Bronchial epithelial cell (primary cell): ENCODE results near the gene CLDN5. TPM values are rescaled to one million over a fixed set of nuclear protein-coding genes. Genes with fewer than 3 reads are reported as not detected.

ENCODE experiments used
- DNase-seq: peaks from one replicate; pipeline ENCODE4 v3.0.0-alpha.2; 2010; ENCODE audit warnings: low read depth
- FAIRE-seq: peaks from 2 replicates; lab custom pipeline; 2011; peaks lifted over from hg19 to GRCh38; lab: Jason Lieb, UNC
- H3K27me3 ChIP-seq: 2 replicates; pipeline ENCODE4 v1.5.1; 2011; ENCODE audit warnings: low read length; ENCODE audit not compliant: control insufficient read depth, insufficient read depth
- H3K36me3 ChIP-seq: 2 replicates; pipeline ENCODE4 v1.5.1; 2011; ENCODE audit warnings: low read length; ENCODE audit not compliant: control insufficient read depth, insufficient read depth
- H3K4me3 ChIP-seq: 2 replicates; pipeline ENCODE4 v1.5.1; 2011; ENCODE audit warnings: mild to moderate bottlenecking, low read depth, low read length, control low read depth
- CTCF ChIP-seq: IDR thresholded peaks from 2 replicates; pipeline ENCODE4 v1.5.1; 2011; ENCODE audit warnings: mild to moderate bottlenecking, moderate library complexity, low read length, control low read depth, inconsistent platforms; ENCODE audit not compliant: insufficient read depth, severe bottlenecking
- total RNA-seq: library from RNA; depleted of rRNA; stranded (reverse); fragments of >200 nt; gene quantifications from 2 replicates; pipeline ENCODE4 v1.2.1, GENCODE V29; 2014

CLDN5 gene
- 0.38 and 2.4 TPM in 2 replicates for total RNA-seq

GRCh38 chr22:19524170-19525115, at the start of gene CLDN5:
CLDN5 (minus strand) TSS chr22:19524410; CDS start chr22:19524255, 155 bp downstream.
- DNase-seq (no peak), FAIRE-seq (no peak)
- Histone ChIP-seq H3K4me3 (peak within 1 kb of the TSS; percentile 24), H3K36me3 (no peaks in the 10 kb centered on the region), H3K27me3 (peaks cover 11% of the 10 kb centered on the region)
- no peak for TF ChIP-seq CTCF

- DNase-seq (peak; percentile 77), FAIRE-seq (peak; percentile 18)
- Histone ChIP-seq H3K27me3 (no peaks in the 10 kb centered on the region), H3K4me3 (no peak overlapping the region), H3K36me3 (no peaks in the 10 kb centered on the region)
- no peak for TF ChIP-seq CTCF
Measured at GRCh38 chr22:19571995-19572394, 47.8 kb upstream of the CLDN5 start.

GRCh38 chr22:19571207-19571795, 47.1 kb upstream of the CLDN5 start:
- Histone ChIP-seq H3K4me3 (no peak overlapping the region), H3K36me3 (no peaks in the 10 kb centered on the region), H3K27me3 (no peaks in the 10 kb centered on the region)
- TF ChIP-seq CTCF = no peak
- FAIRE-seq (no peak), DNase-seq (no peak)

GRCh38 chr22:19569976-19570375, 45.8 kb upstream of the CLDN5 start:
- Histone ChIP-seq H3K36me3 (no peaks in the 10 kb centered on the region), H3K27me3 (no peaks in the 10 kb centered on the region), H3K4me3 (no peak overlapping the region)
- no peak for TF ChIP-seq CTCF
- FAIRE-seq (no peak), DNase-seq (no peak)

- Histone ChIP-seq H3K4me3 (no peak overlapping the region), H3K27me3 (no peaks in the 10 kb centered on the region), H3K36me3 (no peaks in the 10 kb centered on the region)
- FAIRE-seq (no peak), DNase-seq (no peak)
- TF ChIP-seq CTCF = no peak
Measured at GRCh38 chr22:19569276-19569640, 45.0 kb upstream of the CLDN5 start.
